Measurements from ENCODE around the gene PMVK.

PMVK gene

GRCh38 chr1:154966111-154966510, 29.6 kb upstream of the PMVK start:
- DNase-seq, result no peak

GRCh38 chr1:154964359-154964758, 27.8 kb upstream of the PMVK start:
- no peak for DNase-seq

- DNase-seq, result no peak
These were observed 27.1 kb upstream of the PMVK start for GRCh38 chr1:154963643-154964042.

DNA sequence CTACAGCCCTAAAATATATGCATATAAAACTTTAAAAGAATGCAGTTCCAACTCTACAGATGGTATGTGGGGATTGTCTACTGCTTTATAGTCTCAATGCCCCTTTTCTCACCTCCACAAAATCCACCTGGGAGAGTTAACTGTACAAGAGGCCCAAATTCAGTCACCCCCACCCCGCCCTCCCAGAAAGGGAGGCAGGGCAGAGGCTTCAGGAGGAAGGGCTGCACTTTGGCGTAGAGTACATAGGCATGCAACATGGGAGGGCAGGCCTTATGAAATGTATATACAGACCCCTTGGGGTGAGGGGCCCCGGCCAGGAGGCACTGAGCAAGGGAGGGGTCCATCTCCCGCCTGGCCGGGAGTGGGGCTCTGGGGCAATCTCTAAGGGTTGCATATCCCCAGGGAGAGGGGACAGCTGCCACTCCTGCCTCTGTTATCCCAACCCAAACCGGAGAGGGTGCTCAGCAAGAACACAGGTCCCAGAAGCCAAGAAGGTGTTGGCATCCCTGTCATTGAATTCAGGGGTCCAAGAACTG, 26.3 kb upstream of the PMVK start:
- no peak for DNase-seq

DNA sequence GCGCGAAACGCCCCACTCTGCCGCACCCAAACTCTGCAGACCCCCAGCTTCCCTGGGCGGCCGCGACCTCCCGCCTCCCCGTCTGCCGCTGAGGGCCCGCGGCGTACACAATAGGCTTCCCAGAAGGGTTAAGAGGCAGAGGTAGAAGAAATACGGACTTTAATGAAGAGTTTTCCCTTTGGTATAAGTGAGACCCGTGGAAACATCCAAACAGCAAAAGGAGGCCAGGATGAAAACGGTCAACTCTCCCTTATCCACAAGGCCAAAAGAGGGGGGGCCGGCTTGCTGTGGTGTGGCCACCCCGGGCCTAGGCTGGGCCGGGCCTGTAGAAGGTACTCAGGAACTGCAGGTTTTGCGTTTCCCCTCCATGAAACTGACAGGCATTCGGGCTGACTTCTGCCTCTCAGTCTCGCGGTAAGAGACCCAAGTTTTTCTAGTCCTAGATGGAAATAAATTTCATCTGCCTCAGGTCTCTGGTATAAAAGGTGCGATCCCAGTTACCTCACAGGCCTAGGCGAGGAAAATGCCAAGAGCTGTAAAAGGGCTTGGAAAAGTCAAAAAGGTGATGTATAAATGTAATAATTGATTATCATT, 25.7 kb upstream of the PMVK start:
- no peak for DNase-seq

GRCh38 chr1:154961207-154962155, 25.0 kb upstream of the PMVK start, which contains the start of gene PYGO2:
PYGO2 (minus strand) TSS chr1:154961782; CDS start chr1:154961576, 206 bp downstream.
- DNase-seq, result peak; percentile 75 to 90 (median 79)

GRCh38 chr1:154960446-154961136, 24.1 kb upstream of the PMVK start:
- no peak for DNase-seq

DNA sequence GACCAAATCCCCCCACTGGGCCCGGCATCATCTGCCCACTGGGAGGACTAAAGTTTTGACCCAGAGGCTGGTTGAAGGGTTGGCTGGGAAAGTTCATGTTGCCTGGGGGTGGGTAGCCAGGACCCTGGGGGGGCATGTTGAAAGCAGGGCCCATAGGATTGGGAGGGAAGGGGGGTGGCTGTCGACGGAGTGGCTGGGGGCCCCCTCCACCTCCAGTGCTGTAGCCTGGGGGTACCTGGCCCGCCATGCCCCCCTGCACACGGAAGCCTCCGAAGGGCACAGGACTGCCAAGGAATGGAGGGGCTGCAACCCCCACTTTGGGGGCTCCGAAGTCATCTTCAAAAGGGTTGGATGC, 22.9 kb upstream of the PMVK start:
- DNase-seq, result no peak

- no peak for DNase-seq
These were observed 22.3 kb upstream of the PMVK start for GRCh38 chr1:154958681-154959425.

DNA sequence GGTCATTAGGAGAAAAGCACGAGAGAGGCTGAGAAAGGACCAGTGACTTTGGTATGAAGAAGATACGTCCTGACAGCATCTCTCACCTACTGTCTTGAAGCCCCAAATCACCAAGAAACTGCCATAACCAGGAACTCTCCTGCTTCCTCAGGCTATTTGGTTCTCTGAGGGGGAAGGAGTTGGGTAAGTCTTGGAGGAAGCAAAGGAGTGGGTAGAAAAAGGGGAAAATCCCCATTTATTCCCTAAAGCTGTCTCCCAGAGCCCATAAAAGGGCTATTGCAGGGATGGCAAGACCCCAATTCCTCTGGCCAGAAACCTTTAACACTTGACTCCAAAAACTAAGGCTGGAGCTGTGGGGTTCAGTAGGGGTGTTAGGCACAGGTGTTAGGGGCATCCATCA, 21.5 kb upstream of the PMVK start:
- DNase-seq, result peak; percentile 57 to 65 (median 63)

GRCh38 chr1:154957091-154957657, 20.7 kb upstream of the PMVK start:
- DNase-seq, result no peak

DNA sequence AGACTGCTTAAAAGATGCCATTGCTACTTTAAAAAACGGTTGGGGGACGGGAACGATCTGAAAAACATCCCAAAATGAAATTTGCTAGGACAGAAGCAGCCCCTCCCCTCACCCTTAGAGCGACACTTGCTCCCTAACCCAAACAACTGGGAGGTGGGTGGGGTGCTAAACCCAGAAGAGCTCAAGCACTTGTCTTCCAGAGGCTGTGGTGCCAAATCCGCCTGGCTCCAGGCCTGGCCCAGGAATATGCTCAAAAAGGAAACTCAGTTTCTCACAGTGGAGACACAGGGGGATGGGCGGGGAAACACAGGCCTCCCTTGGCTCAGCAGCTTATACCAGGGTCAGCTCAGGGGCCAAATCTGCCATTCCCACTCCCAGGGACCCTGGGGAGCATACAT, 20.0 kb upstream of the PMVK start:
- no peak for DNase-seq

GRCh38 chr1:154955718-154956543, 19.4 kb upstream of the PMVK start, which contains the start of gene PBXIP1:
PBXIP1 (minus strand) TSS chr1:154956099; CDS start chr1:154953721, 2,378 bp downstream.
- peak; percentile 86 to 90 (median 89) for DNase-seq

- DNase-seq, result no peak
These were observed 18.7 kb upstream of the PMVK start for GRCh38 chr1:154955039-154955717.

- no peak for DNase-seq
These were observed 18.0 kb upstream of the PMVK start for GRCh38 chr1:154954541-154954940.

DNA sequence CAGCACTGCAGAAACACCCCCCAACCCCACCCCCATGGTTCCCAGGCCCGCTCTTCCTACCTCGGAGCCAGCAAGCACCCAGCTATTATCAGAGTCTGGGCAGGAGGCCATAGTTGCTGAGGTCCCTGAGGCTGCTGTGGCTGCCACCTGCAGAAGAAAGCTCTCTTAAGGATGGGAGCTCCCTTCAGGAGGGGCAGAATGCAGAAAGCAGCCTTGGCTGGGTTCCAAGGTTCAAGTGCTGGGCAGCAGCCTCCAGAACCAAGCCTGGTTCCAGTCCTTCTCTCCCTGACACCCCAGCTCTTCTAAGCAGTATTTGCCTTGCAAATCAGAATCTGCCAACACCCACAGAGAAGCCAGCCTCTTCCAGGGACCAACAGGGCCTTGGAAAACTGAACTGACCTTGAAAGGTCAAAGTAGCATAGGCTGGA, 17.1 kb upstream of the PMVK start:
- DNase-seq, result no peak

GRCh38 chr1:154952664-154953063, 16.1 kb upstream of the PMVK start:
- no peak for DNase-seq

- no peak for DNase-seq
These were observed 15.6 kb upstream of the PMVK start for GRCh38 chr1:154951901-154952657.

DNA sequence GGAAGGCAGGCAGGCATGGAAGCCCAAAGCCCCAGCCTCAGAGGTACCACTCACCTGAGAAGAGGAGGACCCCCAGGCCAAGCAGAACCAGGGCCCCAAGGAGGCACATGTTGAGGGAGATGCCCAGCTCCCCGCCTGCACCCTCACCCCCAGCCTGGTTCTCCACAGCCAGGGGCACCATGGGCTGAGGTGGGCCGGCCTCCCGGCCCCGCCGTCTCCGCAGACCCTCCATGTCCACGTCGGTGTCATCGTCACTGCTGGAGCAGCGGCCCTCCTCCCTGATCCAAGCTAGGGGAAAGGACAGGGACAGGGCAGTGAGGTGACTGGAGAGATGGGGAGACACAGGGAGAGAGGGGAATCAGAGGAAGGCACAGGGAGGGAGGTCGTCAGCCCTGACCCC, 11.6 kb upstream of the PMVK start:
- DNase-seq, result no peak
